MCF 10A (cell line): Measurements from ENCODE around the gene TRIML1. TPM values are rescaled to one million over a fixed set of nuclear protein-coding genes. Genes with fewer than 3 reads are reported as not detected.

Experiments
- BruUV-seq: library from RNA; stranded (reverse); fragments of 400-500 nt; replicated peaks from 2 replicates; lab custom pipeline; 2021; lab: Mats Ljungman, UMichigan
- CTCF ChIA-PET: fragments of 300-600 bp; sonication (Branson Sonifier 250); formaldehyde crosslinking; extraction: SDS; loops from one replicate; lab custom pipeline; 2021; ENCODE audit warnings: antibody characterized with exemption, inconsistent platforms; lab: Yijun Ruan, JAX
- POLR2A ChIA-PET: fragments of 300-600, 350-650 bp; sonication (Branson Sonifier 250); formaldehyde crosslinking; extraction: SDS; loops from one replicate; lab custom pipeline; 2020; ENCODE audit warnings: antibody characterized with exemption, inconsistent platforms; lab: Yijun Ruan, JAX
- DNase-seq: peaks from one replicate; pipeline ENCODE4 v3.0.0-alpha.2; 2018; ENCODE audit not compliant: unreplicated experiment
- H3K27ac Mint-ChIP-seq: one replicate; pipeline ENCODE4 v1.8.0; 2022; ENCODE audit warnings: mild to moderate bottlenecking, low read depth, mixed read lengths; ENCODE audit not compliant: unreplicated experiment
- H3K27me3 Mint-ChIP-seq: one replicate; pipeline ENCODE4 v1.8.0; 2022; ENCODE audit warnings: mixed read lengths; ENCODE audit not compliant: insufficient read depth, unreplicated experiment
- H3K36me3 Mint-ChIP-seq: one replicate; pipeline ENCODE4 v1.8.0; 2022; ENCODE audit warnings: mild to moderate bottlenecking, moderate library complexity, mixed read lengths; ENCODE audit not compliant: insufficient read depth, unreplicated experiment
- H3K4me1 Mint-ChIP-seq: one replicate; pipeline ENCODE4 v1.8.0; 2022; ENCODE audit warnings: mixed read lengths; ENCODE audit not compliant: insufficient read depth, unreplicated experiment
- H3K4me3 Mint-ChIP-seq: one replicate; pipeline ENCODE4 v1.8.0; 2022; ENCODE audit warnings: mild to moderate bottlenecking, moderate library complexity, mixed read lengths; ENCODE audit not compliant: unreplicated experiment
- H3K9me3 Mint-ChIP-seq: one replicate; pipeline ENCODE4 v1.8.0; 2022; ENCODE audit warnings: mixed read lengths; ENCODE audit not compliant: unreplicated experiment
- CTCF ChIP-seq: fragments of 200-600 bp; IDR thresholded peaks from one replicate; pipeline ENCODE4 v1.8.0; 2022; ENCODE audit warnings: antibody characterized with exemption, mild to moderate bottlenecking; ENCODE audit not compliant: unreplicated experiment
- intact Hi-C: fragments of 100-400 bp; cut with micrococcal nuclease; formaldehyde crosslinking; loops from 2 replicates; pipeline ENCODE4 v1.14.1; 2022
- total RNA-seq: library from RNA; stranded (reverse); gene quantifications from 2 replicates; pipeline ENCODE4 v1.2.3, GENCODE V29; 2022

TRIML1 gene
- total RNA-seq, 1 experiment from 2014 or later: not detected

- POLR2A ChIA-PET: no interaction called here
- Mint-ChIP-seq H3K27me3 (no peaks in the 10 kb centered on the region), H3K9me3 (peaks cover 8% of the 10 kb centered on the region), H3K36me3 (peaks cover 9% of the 10 kb centered on the region), H3K27ac (no peak overlapping the region), H3K4me1 (no peaks in the 10 kb centered on the region), H3K4me3 (no peak overlapping the region)
- TF ChIP-seq CTCF: no peak
- CTCF ChIA-PET: interaction anchor here (0.7 kb wide), 1 partner anchor 1633 kb away, joined by 3 read pairs; no protein-coding TSS in a partner anchor
- DNase-seq: no peak
- intact Hi-C loops: no loop called here
- no TSS peak for BruUV-seq
These were observed 21.2 kb downstream of the TRIML1 start for GRCh38 chr4:188160406-188160805.

GRCh38 chr4:188161167-188161566 is 21.9 kb downstream of the TRIML1 start:
- Mint-ChIP-seq H3K4me1 (no peaks in the 10 kb centered on the region), H3K4me3 (no peak overlapping the region), H3K9me3 (peaks cover 8% of the 10 kb centered on the region), H3K27me3 (no peaks in the 10 kb centered on the region), H3K36me3 (peaks cover 9% of the 10 kb centered on the region), H3K27ac (no peak overlapping the region)
- ChIA-PET POLR2A (no interaction called here), CTCF (interaction anchor here (0.7 kb wide), 1 partner anchor 1632 kb away, joined by 3 read pairs; no protein-coding TSS in a partner anchor)
- no peak for TF ChIP-seq CTCF
- DNase-seq: no peak
- no TSS peak for BruUV-seq
- intact Hi-C loops: no loop called here

GRCh38 chr4:188162698-188163097 is 23.5 kb downstream of the TRIML1 start:
- no peak for DNase-seq
- Mint-ChIP-seq H3K27me3 (no peaks in the 10 kb centered on the region), H3K9me3 (peaks cover 8% of the 10 kb centered on the region), H3K4me1 (no peaks in the 10 kb centered on the region), H3K27ac (no peak overlapping the region), H3K36me3 (peaks cover 9% of the 10 kb centered on the region), H3K4me3 (no peak overlapping the region)
- CTCF ChIA-PET: interaction anchor here (0.7 kb wide), 1 partner anchor 1574 kb away, joined by 3 read pairs; no protein-coding TSS in a partner anchor
- no TSS peak for BruUV-seq
- POLR2A ChIA-PET: interaction anchor here (0.6 kb wide), 1 partner anchor 19 kb away, joined by 4 read pairs; no protein-coding TSS in a partner anchor
- intact Hi-C loops: no loop called here
- no peak for TF ChIP-seq CTCF

- Mint-ChIP-seq H3K4me1 (peaks cover 24% of the 10 kb centered on the region), H3K27ac (no peak overlapping the region), H3K4me3 (no peak overlapping the region), H3K36me3 (no peaks in the 10 kb centered on the region), H3K9me3 (no peaks in the 10 kb centered on the region), H3K27me3 (no peaks in the 10 kb centered on the region)
- no peak for DNase-seq
- TF ChIP-seq CTCF: no peak
- BruUV-seq: no TSS peak
- ChIA-PET POLR2A (interaction anchor here (0.9 to 1.2 kb wide), 2 partner anchors 10 to 180 kb away, joined by 3 to 6 read pairs; no protein-coding TSS in a partner anchor), CTCF (interaction anchor here (0.6 kb wide), 1 partner anchor 803 kb away, joined by 6 read pairs; no protein-coding TSS in a partner anchor)
- intact Hi-C loops: no loop called here
These were observed 29.6 kb downstream of the TRIML1 start for GRCh38 chr4:188168726-188169373.
